Measurements from ENCODE around the gene TOMM5. TPM values are rescaled to one million over a fixed set of nuclear protein-coding genes. Genes with fewer than 3 reads are reported as not detected.

TOMM5 gene
- total RNA-seq, 1 donor from 2014 or later = 72.0 TPM

- Histone ChIP-seq H3K4me3 (ENCODE audit: low read length in 3 of 3) (no peak overlapping the region), H3K9ac (ENCODE audit: low read depth in 1 of 3, low read length in 3 of 3) (no peak overlapping the region), H3K27ac (ENCODE audit: low read depth, low read length) (no peak overlapping the region), H3K9me3 (ENCODE audit: control insufficient read depth in 3 of 3, low read length in 3 of 3) (no peaks in the 10 kb centered on the region), H3K27me3 (ENCODE audit: control insufficient read depth in 3 of 3, insufficient read depth in 3 of 3, low read length in 3 of 3) (no peaks in the 10 kb centered on the region), H3K4me1 (ENCODE audit: control insufficient read depth in 3 of 3, insufficient read depth in 3 of 3, low read length in 3 of 3) (peaks cover 6 to 29% (median 13%) of the 10 kb centered on the region in 3 donors), H3K36me3 (ENCODE audit: control insufficient read depth in 3 of 3, insufficient read depth in 3 of 3, low read length in 3 of 3) (peaks cover 5 to 51% (median 22%) of the 10 kb centered on the region in 3 donors)
These were observed 4.9 kb downstream of the TOMM5 start for GRCh38 chr9:37587521-37587920.

- Histone ChIP-seq H3K4me3 (ENCODE audit: low read length in 3 of 3) (no peak overlapping the region), H3K9me3 (ENCODE audit: control insufficient read depth in 3 of 3, low read length in 3 of 3) (no peaks in the 10 kb centered on the region), H3K27ac (ENCODE audit: low read depth, low read length) (no peak overlapping the region), H3K4me1 (ENCODE audit: control insufficient read depth in 3 of 3, insufficient read depth in 3 of 3, low read length in 3 of 3) (peaks cover 0 to 5% (median 0%) of the 10 kb centered on the region in 3 donors), H3K27me3 (ENCODE audit: control insufficient read depth in 3 of 3, insufficient read depth in 3 of 3, low read length in 3 of 3) (no peaks in the 10 kb centered on the region), H3K36me3 (ENCODE audit: control insufficient read depth in 3 of 3, insufficient read depth in 3 of 3, low read length in 3 of 3) (peaks cover 7 to 46% (median 17%) of the 10 kb centered on the region in 3 donors), H3K9ac (ENCODE audit: low read depth in 1 of 3, low read length in 3 of 3) (no peak overlapping the region)
These were observed 8.8 kb downstream of the TOMM5 start for GRCh38 chr9:37583522-37584121.

GRCh38 chr9:37582548-37583157, 9.7 kb downstream of the TOMM5 start:
- H3K4me3 ChIP-seq (ENCODE audit: low read length in 3 of 3) = no peak overlapping the region
- H3K9me3 ChIP-seq (ENCODE audit: control insufficient read depth in 3 of 3, low read length in 3 of 3) = no peaks in the 10 kb centered on the region
- no peak overlapping the region for H3K9ac ChIP-seq (ENCODE audit: low read depth in 1 of 3, low read length in 3 of 3)
- no peak overlapping the region for H3K27ac ChIP-seq (ENCODE audit: low read depth, low read length)
- H3K36me3 ChIP-seq (ENCODE audit: control insufficient read depth in 3 of 3, insufficient read depth in 3 of 3, low read length in 3 of 3) = peaks cover 7 to 37% (median 9%) of the 10 kb centered on the region in 3 donors
- no peaks in the 10 kb centered on the region for H3K27me3 ChIP-seq (ENCODE audit: control insufficient read depth in 3 of 3, insufficient read depth in 3 of 3, low read length in 3 of 3)
- peaks cover 0 to 5% (median 0%) of the 10 kb centered on the region in 3 donors for H3K4me1 ChIP-seq (ENCODE audit: control insufficient read depth in 3 of 3, insufficient read depth in 3 of 3, low read length in 3 of 3)

- peaks cover 25 to 38% (median 31%) of the 10 kb centered on the region in 3 donors for H3K4me1 ChIP-seq (ENCODE audit: control insufficient read depth in 3 of 3, insufficient read depth in 3 of 3, low read length in 3 of 3)
- no peaks in the 10 kb centered on the region for H3K27me3 ChIP-seq (ENCODE audit: control insufficient read depth in 3 of 3, insufficient read depth in 3 of 3, low read length in 3 of 3)
- peaks cover 0 to 3% (median 0%) of the 10 kb centered on the region in 3 donors for H3K36me3 ChIP-seq (ENCODE audit: control insufficient read depth in 3 of 3, insufficient read depth in 3 of 3, low read length in 3 of 3)
- peak within 1 kb of the TSS; percentile 88 to 94 (median 94) for H3K9ac ChIP-seq (ENCODE audit: low read depth in 1 of 3, low read length in 3 of 3)
- peak within 1 kb of the TSS; percentile 92 for H3K27ac ChIP-seq (ENCODE audit: low read depth, low read length)
- no peaks in the 10 kb centered on the region for H3K9me3 ChIP-seq (ENCODE audit: control insufficient read depth in 3 of 3, low read length in 3 of 3)
- peak within 1 kb of the TSS; percentile 74 to 91 (median 90) for H3K4me3 ChIP-seq (ENCODE audit: low read length in 3 of 3)
These were observed 16.3 kb downstream of the TOMM5 start, which contains the start of gene FBXO10 for GRCh38 chr9:37575921-37576721. Gene FBXO10, minus strand, starts transcription at chr9:37576380. Its CDS starts 34,612 bp downstream, at chr9:37541768.

- H3K9ac ChIP-seq (ENCODE audit: low read depth in 1 of 3, low read length in 3 of 3) = peak overlapping the region; percentile 88 to 94 (median 94)
- H3K27ac ChIP-seq (ENCODE audit: low read depth, low read length) = peak overlapping the region; percentile 92
- peaks cover 0 to 3% (median 0%) of the 10 kb centered on the region in 3 donors for H3K36me3 ChIP-seq (ENCODE audit: control insufficient read depth in 3 of 3, insufficient read depth in 3 of 3, low read length in 3 of 3)
- H3K4me1 ChIP-seq (ENCODE audit: control insufficient read depth in 3 of 3, insufficient read depth in 3 of 3, low read length in 3 of 3) = peaks cover 25 to 38% (median 31%) of the 10 kb centered on the region in 3 donors
- peak overlapping the region; percentile 71 to 91 (median 90) for H3K4me3 ChIP-seq (ENCODE audit: low read length in 3 of 3)
- no peaks in the 10 kb centered on the region for H3K9me3 ChIP-seq (ENCODE audit: control insufficient read depth in 3 of 3, low read length in 3 of 3)
- H3K27me3 ChIP-seq (ENCODE audit: control insufficient read depth in 3 of 3, insufficient read depth in 3 of 3, low read length in 3 of 3) = no peaks in the 10 kb centered on the region
These were observed 16.9 kb downstream of the TOMM5 start for GRCh38 chr9:37575511-37575914.

- no peaks in the 10 kb centered on the region for H3K9me3 ChIP-seq (ENCODE audit: control insufficient read depth in 3 of 3, low read length in 3 of 3)
- H3K4me3 ChIP-seq (ENCODE audit: low read length in 3 of 3) = peak overlapping the region; percentile 71 to 91 (median 90)
- H3K36me3 ChIP-seq (ENCODE audit: control insufficient read depth in 3 of 3, insufficient read depth in 3 of 3, low read length in 3 of 3) = peaks cover 0 to 3% (median 0%) of the 10 kb centered on the region in 3 donors
- peak overlapping the region; percentile 92 for H3K27ac ChIP-seq (ENCODE audit: low read depth, low read length)
- peak overlapping the region; percentile 88 to 94 (median 94) for H3K9ac ChIP-seq (ENCODE audit: low read depth in 1 of 3, low read length in 3 of 3)
- H3K4me1 ChIP-seq (ENCODE audit: control insufficient read depth in 3 of 3, insufficient read depth in 3 of 3, low read length in 3 of 3) = peaks cover 25 to 38% (median 31%) of the 10 kb centered on the region in 3 donors
- no peaks in the 10 kb centered on the region for H3K27me3 ChIP-seq (ENCODE audit: control insufficient read depth in 3 of 3, insufficient read depth in 3 of 3, low read length in 3 of 3)
These were observed 17.4 kb downstream of the TOMM5 start for GRCh38 chr9:37575001-37575400.

- H3K27ac ChIP-seq (ENCODE audit: low read depth, low read length) = peak overlapping the region; percentile 92
- no peaks in the 10 kb centered on the region for H3K9me3 ChIP-seq (ENCODE audit: control insufficient read depth in 3 of 3, low read length in 3 of 3)
- peak overlapping the region in 2 of 3 donors; percentile 94 for H3K9ac ChIP-seq (ENCODE audit: low read depth in 1 of 3, low read length in 3 of 3)
- peaks cover 25 to 38% (median 31%) of the 10 kb centered on the region in 3 donors for H3K4me1 ChIP-seq (ENCODE audit: control insufficient read depth in 3 of 3, insufficient read depth in 3 of 3, low read length in 3 of 3)
- peak overlapping the region; percentile 1 to 91 (median 71) for H3K4me3 ChIP-seq (ENCODE audit: low read length in 3 of 3)
- no peaks in the 10 kb centered on the region for H3K27me3 ChIP-seq (ENCODE audit: control insufficient read depth in 3 of 3, insufficient read depth in 3 of 3, low read length in 3 of 3)
- H3K36me3 ChIP-seq (ENCODE audit: control insufficient read depth in 3 of 3, insufficient read depth in 3 of 3, low read length in 3 of 3) = peaks cover 0 to 3% (median 0%) of the 10 kb centered on the region in 3 donors
These were observed 18.1 kb downstream of the TOMM5 start for GRCh38 chr9:37574241-37574721.

GRCh38 chr9:37571282-37571681, 21.1 kb downstream of the TOMM5 start:
- peaks cover 0 to 3% (median 0%) of the 10 kb centered on the region in 3 donors for H3K36me3 ChIP-seq (ENCODE audit: control insufficient read depth in 3 of 3, insufficient read depth in 3 of 3, low read length in 3 of 3)
- no peaks in the 10 kb centered on the region for H3K9me3 ChIP-seq (ENCODE audit: control insufficient read depth in 3 of 3, low read length in 3 of 3)
- H3K4me1 ChIP-seq (ENCODE audit: control insufficient read depth in 3 of 3, insufficient read depth in 3 of 3, low read length in 3 of 3) = peaks cover 29 to 38% (median 32%) of the 10 kb centered on the region in 3 donors
- no peaks in the 10 kb centered on the region for H3K27me3 ChIP-seq (ENCODE audit: control insufficient read depth in 3 of 3, insufficient read depth in 3 of 3, low read length in 3 of 3)
- H3K4me3 ChIP-seq (ENCODE audit: low read length in 3 of 3) = no peak overlapping the region
- no peak overlapping the region for H3K27ac ChIP-seq (ENCODE audit: low read depth, low read length)
- no peak overlapping the region for H3K9ac ChIP-seq (ENCODE audit: low read depth in 1 of 3, low read length in 3 of 3)

GRCh38 chr9:37566716-37567115, 25.7 kb downstream of the TOMM5 start:
- H3K27me3 ChIP-seq (ENCODE audit: control insufficient read depth in 3 of 3, insufficient read depth in 3 of 3, low read length in 3 of 3) = no peaks in the 10 kb centered on the region
- no peaks in the 10 kb centered on the region for H3K9me3 ChIP-seq (ENCODE audit: control insufficient read depth in 3 of 3, low read length in 3 of 3)
- H3K4me3 ChIP-seq (ENCODE audit: low read length in 3 of 3) = no peak overlapping the region
- H3K27ac ChIP-seq (ENCODE audit: low read depth, low read length) = no peak overlapping the region
- peaks cover 6 to 9% (median 8%) of the 10 kb centered on the region in 3 donors for H3K4me1 ChIP-seq (ENCODE audit: control insufficient read depth in 3 of 3, insufficient read depth in 3 of 3, low read length in 3 of 3)
- peaks cover 0 to 2% (median 0%) of the 10 kb centered on the region in 3 donors for H3K36me3 ChIP-seq (ENCODE audit: control insufficient read depth in 3 of 3, insufficient read depth in 3 of 3, low read length in 3 of 3)
- H3K9ac ChIP-seq (ENCODE audit: low read depth in 1 of 3, low read length in 3 of 3) = no peak overlapping the region
